Hypothalamus (tissue), 51 donors: Measurements from ENCODE around the gene GGA1.
"Not testable (repeated sequence)": the region's sequence is repeated elsewhere in the genome, so short reads cannot be mapped to it uniquely, and the experiment has no call there.

Source experiments
- DNase-seq, 51 donors: peaks; one replicate each; lab custom pipeline; 2025; lab: John Stamatoyannopoulos, UW

Gene GGA1

DNA sequence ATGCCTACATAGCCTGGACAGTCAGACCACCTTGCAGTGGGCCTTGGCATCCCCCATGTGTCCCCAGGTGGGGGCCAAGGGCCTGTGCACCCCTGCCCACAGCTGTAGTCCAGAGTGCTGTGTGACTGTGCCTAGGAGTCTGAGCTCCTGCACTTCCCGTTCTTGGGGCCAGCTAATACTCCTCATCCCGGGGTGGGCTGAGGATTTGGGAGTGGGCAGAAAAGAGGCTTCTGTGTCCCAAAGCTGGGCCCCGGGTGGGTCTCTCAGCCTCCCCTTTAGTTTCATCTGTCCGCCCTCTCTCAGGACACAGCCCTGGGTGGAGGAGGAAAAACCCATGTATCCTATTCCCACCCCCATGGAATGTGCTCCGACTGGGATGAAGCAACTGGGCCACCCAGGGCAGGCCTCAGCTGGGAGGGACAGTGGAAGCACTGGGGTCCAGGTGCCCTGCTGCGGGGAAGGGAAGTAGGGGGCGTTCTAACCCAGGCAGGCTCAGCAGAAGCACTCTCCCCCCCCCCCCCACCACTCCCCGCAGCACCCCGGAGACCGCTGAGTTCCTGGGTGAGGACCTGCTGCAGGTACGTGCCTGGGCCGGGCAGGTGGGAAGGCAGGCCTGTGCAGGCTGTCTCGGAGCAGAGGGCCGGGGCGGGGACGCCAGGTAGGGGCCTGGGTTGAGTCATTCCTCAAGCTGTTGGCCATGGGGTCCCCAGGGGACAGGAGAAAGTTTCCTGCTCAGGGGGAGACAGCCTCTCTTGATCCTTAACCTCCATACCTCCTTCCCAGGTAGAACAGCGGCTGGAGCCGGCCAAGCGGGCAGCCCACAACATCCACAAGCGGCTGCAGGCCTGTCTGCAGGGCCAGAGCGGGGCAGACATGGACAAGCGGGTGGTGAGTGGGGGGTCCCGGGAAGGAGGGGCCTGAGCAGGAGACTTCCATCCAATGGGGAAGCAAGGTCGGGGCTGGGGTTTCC lies 32.2 kb downstream of the GGA1 start:
- no peak for DNase-seq

DNA sequence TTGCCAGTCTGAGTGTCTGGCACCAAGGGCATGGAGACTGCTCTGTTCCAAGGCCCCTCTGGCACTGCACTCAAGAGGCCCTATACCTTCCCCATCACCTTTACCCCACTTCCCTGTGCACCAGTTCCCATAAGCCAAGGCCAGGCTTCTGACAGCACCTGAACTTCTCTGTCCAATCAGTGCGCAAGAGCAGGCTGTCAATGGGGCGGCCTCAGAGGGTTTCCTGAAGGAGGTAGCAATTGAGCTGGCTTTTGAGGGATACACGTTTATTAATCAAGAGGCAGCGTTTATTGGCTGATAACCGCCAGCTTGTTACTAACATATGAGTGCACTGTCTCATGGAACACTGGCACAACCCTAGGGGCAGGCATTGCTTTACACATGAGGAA lies 32.9 kb downstream of the GGA1 start:
- no peak for DNase-seq

DNA sequence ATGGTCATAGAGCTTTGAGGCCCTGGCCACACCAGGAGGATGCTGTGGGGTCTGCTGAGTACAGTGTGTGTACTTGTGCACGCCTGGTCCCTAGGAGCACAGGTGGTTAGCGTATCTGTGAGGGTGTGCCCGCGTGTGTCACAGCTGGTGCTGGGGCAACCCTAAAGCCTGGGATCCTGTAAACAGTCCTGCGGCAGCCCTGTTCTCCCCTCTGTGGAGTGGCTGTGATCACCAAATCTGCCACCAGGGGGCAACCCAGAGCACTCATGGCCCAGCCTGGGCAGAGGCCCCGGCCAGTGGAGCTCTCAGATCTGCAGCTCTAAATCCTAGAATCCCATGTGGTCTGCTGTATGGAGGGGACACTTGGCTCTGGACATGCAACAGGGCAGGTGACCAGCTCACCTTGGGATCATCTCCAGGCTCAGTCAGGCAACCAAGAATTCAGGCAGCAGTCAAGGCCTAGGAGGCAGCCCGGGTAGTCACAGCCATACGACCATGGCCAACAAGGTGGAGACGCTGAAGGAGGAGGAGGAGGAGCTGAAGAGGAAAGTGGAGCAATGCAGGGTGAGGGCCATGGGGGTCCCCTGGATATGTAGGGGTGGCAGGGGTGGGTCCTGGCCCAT lies 34.7 kb downstream of the GGA1 start:
- DNase-seq, result peak in 50 of 51 donors; percentile 13 to 86 (median 68)

DNA sequence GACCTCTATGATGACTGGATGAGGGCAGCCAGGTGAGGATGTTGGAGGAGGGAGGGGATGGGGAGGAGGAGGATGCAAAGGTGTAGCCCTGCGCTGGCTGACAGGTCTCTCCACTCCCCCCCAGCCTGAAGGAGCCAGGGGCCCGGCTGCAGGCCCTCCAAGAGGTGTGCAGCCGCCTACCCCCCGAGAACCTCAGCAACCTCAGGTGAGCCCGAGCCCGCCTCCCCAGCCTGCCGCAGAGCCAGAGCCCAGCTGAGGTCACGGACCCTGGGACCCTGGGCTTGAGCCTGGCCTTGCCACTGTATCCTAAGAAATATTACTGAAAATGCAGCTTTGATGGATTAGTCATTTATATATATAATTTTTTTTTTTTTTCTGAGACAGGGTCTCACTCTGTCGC lies 38.7 kb downstream of the GGA1 start:
- DNase-seq, result no peak

DNA sequence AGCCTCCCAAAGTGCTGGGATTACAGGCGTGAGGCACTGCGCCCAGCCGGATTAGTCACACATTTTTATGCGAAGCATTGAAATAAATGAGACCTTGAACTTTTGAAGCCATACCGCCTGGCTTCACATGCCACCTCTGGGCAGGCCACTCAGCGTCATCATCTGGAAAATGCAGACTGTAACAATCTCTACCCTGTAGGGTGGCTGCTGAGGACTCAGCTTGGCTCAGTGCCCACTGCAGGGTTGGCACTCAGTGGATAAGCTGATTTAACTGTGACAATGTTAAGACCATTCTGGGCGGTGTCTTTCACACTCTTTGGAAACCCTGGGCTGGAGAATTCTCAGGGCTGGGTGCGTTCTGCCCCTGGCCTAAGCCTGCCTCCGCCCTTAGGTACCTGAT lies 39.3 kb downstream of the GGA1 start:
- DNase-seq, result no peak

DNA sequence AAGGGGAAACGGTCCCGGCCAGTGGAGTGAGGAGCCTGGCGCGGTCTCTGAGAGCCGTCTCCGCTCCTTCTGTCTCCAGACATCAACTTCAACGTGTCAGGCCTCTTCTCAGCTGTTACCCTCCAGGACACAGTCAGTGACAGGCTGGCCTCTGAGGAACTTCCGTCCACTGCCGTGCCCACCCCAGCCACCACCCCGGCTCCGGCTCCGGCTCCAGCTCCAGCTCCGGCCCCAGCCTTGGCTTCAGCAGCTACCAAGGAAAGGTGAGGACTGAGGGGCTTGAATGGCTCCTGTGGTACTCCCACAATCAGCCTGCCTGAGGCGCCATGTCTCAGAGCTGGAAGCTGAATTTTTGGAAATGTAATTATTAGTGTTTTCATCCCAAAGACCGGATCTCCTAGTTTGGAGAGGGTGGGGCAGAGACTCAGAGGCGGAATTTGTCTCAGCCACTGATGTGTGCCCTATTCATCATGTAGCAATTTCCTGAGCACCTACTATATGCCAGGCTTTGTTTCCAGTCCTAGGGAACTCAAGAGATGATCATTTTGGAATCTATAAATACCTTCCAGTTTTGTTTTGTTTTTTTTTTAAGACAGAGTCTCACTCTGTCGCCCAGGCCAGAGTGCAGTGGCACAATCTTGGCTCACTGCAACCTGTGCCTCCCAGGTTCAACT lies 42.0 kb downstream of the GGA1 start:
- no peak for DNase-seq

DNA sequence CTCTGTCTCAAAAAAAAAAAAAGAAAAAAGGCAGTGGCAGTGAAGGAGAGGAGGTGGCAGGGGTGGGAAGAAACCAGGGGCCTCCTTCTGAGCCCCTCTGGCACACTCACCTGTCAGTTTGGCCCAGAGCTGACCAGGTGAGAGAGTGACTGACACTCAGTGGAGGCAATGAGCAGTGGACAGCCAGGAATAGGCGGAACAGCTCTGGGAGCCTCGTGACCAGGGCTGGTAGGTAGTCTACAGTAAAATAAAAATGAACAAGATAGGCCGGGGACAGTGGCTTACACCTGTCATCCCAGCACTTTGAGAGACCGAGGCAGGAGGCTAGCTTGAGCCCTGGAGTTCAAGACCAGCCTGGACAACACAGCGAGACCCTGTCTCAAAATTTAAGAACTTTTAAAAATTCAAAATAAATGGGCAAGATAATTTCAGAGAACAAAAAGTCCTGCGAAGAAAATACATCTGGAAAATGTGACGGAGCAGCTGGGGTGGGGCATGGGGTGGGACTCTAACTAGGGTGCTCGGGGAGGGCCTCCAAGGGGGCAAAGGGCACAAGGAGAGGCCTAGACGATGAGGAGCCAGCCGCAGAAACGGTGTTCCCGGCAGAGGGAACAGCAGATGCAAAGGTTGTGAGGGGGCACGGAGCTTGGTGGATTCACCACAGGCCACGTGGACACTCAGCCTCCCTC lies 46.1 kb downstream of the GGA1 start:
- no peak for DNase-seq

DNA sequence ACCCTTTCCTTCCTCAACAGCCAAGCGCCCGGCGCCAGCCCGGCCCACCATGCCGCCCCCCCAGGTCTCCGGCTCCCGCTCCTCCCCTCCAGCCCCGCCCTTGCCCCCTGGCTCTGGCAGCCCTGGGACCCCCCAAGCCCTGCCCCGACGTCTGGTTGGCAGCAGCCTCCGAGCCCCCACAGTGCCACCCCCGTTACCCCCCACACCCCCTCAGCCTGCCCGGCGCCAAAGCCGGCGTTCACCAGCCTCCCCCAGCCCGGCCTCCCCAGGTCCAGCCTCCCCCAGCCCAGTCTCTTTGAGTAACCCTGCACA lies 46.6 kb downstream of the GGA1 start:
- DNase-seq, result no peak

DNA sequence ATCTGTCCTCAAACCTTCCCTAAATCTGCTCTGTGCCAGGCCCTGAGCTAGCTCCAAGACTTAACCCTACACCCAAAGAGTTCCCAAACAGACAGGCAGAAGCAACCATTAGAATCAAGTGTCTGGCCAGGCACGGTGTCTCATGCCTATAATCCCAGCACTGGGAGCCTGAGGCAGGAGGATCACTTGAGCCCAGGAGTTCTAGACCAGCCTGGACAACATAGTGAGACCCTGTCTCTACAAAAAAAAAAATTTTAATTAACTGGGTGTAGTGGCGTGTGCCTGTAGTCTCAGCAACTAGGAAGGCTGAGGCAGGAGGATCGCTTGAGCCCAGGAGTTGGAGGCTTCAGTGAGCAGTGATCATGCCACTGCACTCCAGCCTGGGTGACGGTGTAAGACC lies 47.9 kb downstream of the GGA1 start:
- not testable (repeated sequence) for DNase-seq

DNA sequence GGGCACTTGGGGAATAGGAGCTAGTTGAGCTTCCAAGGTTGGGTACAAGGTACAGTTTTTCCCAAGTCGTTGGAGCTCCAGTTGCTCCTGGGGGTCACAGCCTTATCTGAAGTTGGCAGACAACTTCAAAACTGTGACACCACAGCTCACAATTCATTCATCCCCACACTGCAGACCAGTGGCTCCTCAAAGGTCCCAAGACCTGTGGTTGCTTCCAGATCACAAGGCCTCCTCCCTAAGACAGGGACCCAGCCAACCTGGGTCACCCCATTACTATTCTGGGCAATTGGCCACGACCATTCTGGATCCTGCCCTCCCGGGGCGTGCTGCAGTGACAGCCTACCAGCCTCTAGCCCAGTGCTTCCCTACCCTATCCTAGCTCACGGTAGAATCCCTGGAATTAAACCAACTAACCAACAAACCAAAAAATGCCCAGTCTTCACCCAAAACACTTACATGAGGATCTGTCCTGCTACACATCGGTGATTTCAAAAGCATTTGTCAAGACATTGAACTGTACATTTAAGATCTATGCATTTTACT lies 49.0 kb downstream of the GGA1 start:
- DNase-seq, result peak in 3 of 51 donors; percentile 10 to 54 (median 34)

DNA sequence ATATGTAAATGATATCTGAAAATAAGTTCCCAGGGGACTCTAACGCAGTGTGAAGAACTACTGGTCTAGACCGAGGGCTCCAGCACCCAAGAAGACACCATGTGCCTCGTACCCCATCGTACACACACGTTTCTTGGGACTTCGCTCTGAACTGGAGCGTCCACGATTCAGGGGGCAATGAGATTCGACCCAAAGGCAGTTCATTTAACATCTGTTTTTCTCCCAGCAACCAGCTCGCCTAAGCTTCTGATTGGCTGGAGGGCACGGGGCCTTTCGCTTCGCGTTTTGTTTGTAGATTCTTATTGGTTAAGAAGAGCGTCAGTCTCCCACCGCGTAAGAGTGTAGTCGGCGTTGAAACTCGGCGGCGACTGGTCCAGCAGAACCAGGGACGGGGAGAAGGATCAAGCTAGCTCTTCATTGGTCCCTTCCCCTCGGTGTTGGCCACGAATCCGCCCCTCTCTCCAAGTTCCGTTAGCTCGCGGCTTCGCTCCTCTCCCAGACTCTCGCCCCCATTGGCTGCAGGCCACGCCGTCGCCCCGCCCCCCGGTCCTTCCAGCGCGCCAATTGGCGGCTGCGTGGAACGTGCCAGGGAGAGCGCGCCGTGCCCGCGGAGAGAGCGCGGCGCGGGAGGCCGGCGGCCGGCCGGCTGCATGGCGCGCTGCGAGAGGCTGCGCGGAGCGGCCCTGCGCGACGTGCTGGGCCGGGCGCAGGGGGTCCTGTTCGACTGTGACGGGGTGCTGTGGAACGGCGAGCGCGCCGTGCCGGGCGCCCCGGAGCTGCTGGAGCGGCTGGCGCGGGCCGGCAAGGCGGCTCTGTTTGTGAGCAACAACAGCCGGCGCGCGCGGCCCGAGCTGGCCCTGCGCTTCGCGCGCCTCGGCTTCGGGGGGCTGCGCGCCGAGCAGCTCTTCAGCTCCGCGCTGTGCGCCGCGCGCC lies 49.8 kb downstream of the GGA1 start, which contains the start of gene PDXP:
Gene PDXP, plus strand, starts transcription at position 591 of the 933 bp plus-strand sequence. Its CDS starts 60 bp downstream, at position 651.
- peak; percentile 74 to 99 (median 97) for DNase-seq

DNA sequence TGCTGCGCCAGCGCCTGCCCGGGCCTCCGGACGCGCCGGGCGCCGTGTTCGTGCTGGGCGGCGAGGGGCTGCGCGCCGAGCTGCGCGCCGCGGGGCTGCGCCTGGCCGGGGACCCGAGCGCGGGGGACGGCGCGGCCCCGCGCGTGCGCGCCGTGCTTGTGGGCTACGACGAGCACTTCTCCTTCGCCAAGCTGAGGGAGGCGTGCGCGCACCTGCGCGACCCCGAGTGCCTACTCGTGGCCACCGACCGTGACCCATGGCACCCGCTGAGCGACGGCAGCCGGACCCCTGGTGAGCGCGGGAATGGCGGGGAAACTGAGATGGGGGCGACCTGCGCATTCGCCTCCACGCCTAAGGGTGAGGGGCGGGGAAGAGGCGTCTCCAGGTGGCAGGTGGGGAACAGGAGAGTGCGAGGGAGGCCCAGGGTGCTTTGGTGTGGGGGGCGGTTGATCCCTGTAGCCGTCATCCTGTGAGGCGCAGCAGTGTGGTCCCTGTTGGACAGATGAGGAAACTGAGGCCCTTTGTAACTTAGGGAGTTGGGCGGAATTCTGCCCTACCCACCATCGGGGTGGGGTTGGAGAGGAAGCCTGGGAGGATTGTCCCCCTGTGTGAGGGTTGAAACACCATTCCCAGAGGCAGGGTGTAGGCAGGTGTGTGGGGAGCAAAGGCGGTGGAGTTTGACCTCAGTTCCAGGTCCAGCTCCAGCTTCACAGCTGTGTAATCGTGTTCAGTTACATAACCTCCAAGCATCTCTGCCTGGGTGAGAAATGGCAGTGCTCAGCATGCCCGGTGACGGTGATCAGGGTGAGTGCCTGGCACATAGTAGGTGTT lies 50.6 kb downstream of the GGA1 start:
- DNase-seq, result peak in 7 of 51 donors; percentile 23 to 45 (median 35)

DNA sequence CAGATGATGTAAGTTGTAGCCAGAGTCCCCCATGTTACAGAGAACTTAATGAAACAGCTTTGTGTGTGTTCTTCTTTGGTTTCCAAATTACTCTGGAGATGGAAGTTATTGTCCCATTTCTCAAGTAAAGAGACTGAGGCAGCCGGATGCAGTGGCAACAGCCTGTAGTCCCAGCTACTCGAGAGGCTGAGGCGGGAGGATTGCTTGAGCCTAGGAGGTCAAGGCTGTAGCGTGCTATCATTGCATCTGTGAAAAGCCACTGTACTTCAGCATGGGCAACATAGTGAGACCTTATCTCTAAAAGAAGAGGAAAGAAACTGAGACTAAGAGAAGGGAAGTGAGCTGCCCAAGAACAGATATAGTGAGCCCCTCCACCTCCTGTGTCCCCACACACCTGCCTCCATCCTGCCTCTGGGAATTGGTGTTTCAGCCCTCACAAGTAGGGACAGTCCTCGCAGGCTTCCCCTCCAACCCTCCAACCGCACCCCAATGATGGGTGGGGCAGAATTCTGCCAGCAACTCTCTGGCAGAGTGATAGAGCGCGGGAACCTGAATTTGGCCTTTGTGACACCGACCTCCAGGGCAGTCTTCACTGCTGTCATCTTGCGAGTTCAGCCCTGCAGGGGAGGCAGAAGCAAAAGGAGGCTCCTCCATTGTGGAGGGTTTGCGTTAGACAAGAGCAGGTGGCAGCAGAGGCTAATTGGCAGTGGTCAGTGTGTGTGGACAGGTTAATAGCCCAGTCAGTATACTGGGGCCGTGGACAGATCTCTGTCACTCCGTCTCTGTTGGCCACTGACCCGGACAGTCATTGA lies 51.5 kb downstream of the GGA1 start:
- DNase-seq, result no peak

DNA sequence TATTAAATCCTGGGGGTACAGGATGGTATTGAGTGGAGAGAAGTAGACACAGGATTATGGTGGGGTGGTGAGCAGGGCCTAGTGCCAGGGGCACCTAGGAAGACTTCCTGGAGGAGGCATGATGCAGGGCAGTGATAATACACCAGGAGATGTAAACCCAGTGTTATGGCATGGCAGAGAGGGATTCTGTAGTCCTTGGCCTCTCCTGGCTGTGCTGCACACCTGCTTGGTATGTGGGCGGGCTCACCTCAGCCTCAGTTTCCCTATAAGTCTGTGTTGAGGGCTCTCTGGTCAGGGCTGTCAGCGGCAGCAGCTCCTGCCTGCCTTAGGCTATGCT lies 52.0 kb downstream of the GGA1 start:
- no peak for DNase-seq

DNA sequence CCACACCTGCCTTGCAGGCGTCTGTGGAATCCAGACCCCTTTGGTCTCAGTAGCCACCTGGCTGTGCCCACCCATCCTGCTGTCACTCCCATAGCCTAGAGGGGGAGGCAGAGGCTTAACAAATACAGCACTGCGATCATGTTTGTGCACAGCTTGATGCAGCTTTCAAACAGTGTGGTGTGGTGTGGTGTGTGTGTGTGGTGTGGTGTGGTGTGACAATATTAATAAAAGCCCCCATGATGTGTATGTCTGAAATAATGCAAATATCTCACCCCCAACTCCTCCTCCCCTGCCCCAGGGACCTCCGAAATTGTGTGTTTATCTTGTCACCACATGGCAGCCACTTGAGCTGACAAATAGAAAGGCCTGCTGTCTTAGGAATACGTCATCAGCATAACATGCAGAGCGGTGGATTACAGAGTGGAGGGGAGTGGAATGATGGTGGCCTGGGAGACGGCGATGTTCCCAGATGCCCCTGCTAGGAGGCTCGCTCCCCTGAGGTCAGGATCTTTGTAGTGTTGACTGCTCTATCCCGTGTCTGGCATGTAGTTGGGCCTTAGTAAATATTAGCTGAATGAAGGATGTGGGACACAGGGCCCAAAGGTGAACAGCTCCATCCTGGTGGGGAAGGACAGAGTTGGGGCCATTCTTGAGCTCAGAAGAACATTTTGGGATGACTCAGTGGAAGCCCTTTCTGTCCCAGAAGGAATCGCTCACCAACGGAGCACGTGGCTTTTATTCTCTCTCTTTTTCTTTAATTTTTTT lies 52.7 kb downstream of the GGA1 start:
- DNase-seq, result peak in 21 of 51 donors; percentile 27 to 68 (median 49)

DNA sequence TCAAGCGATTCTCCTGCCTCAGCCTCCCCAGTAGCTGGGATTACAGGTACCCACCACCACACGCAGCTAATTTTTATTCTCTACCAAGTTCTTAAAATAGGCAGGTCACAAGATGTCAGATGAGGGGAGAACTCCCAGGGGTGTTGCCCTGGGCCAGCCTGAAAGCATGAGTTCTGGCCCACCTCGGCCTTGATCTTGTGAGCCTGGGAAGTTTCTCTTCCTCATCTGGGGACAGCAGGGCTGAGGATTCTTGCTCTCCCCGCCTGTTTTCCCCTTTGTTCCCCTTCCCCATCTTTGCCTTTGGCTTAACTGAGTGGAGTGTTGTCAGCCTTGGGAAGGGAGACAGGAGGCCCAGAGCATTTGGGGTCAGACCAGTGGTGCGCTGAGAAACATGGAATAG lies 53.4 kb downstream of the GGA1 start:
- DNase-seq, result no peak

DNA sequence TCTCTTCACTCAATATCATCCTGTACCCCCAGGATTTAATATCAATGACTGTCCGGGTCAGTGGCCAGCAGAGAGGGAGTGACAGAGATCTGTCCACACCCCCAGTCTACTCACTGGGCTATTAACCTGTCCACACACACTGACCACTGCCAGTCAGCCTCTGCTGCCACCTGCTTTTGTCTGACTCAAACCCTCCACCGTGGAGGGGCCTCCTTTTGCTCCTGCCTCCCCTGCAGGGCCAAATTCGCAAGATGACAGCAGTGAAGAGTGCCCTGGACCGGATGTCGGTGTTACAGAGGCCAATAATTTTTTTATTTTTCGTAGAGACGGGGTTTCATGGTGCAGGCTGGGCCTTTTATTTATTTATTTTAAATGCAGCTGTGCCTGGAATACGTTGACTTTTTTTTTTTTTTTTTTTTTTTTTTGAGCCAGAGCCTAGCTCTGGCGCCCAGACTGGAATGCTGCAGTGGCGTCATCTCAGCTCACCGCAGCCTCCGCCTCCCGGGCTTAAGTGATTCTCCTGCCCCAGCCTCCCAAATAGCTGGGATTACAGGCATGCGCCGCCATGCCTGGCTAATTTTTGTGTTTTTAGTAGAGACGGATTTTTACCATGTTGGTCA lies 55.0 kb downstream of the GGA1 start:
- no peak for DNase-seq
